ENCODE measurements around the gene INO80C.
"Not testable (repeated sequence)": the region's sequence is repeated elsewhere in the genome, so short reads cannot be mapped to it uniquely, and the experiment has no call there.

Gene INO80C

DNA sequence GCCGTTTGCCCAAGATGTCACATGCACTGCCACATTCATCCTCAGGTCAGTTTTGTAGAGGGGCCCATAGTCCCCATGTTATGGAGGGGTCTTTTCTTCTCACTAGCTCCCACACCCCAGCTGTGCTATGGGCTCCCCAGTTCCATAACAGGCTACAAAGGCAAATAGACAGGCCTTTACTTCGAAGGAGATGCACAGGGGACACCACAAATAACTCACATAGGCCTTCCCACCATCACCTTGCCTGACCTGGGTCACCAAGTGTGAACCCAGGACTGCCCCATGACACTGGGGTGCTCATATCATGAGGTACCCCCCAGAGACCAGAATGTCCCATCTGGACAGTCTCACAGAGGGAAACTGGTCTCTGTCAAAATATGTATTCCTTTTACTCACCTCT, 15.0 kb upstream of the INO80C start:
- DNase-seq, result no peak

- no peak for DNase-seq
Observed at GRCh38 chr18:35511833-35512232, 14.1 kb upstream of the INO80C start.

GRCh38 chr18:35511428-35511827, 13.7 kb upstream of the INO80C start:
- DNase-seq, result no peak

DNA sequence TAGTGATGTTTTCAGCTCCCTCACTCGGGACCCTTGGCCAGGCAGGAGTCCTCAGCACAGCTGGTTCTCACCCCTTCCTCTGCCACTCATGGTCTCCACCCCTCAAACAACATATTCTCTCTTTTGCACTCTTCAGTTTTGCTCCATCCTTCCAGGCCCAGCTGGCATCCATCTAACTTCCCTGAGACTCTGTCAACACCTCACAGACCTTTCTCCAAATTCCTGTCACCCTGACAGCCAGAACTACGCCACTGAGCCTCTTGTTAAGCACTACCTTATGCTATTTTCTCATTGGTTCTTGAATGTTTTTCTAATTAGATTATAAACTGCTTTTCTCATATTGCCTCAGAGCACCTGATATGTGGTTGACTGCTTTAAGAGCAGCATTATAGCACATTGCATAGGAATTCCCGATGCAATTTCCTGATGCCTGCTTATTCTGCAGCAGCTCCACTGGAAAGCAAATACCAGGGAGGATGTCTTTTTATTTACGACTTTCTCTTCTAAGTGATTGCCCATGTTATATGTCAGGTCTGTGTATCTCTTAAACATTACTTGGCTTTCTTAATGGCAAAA, 12.4 kb upstream of the INO80C start:
- no peak for DNase-seq

DNA sequence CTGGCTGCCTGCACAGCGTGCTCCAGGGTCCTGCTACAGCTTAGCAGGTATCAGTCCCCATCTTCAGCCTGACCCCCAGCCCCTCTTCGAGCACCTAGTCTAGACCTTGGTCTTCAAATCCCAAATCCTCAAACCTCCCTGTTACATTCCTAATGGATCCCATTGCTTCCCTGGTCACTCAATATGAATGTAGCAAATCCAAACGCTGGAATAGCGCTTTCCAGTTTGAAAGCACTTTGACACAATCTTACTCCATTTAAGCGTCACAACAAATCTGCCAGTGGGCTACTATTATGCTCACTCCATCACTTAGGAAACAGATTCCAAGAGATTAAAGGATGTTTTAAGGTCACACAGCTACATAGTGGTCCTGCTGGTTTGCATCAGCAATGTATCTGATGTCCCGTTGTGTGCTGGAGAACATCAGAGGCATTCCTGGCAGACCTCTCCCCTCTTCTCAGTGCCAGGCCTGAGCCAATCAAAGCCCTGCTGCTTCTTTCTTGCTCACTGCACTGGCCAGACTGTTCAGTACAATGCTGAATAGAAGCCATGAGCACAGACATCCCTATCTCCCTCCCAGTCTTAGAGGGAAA, 11.1 kb upstream of the INO80C start:
- DNase-seq, result no peak

GRCh38 chr18:35508030-35508429, 10.3 kb upstream of the INO80C start:
- no peak for DNase-seq

DNA sequence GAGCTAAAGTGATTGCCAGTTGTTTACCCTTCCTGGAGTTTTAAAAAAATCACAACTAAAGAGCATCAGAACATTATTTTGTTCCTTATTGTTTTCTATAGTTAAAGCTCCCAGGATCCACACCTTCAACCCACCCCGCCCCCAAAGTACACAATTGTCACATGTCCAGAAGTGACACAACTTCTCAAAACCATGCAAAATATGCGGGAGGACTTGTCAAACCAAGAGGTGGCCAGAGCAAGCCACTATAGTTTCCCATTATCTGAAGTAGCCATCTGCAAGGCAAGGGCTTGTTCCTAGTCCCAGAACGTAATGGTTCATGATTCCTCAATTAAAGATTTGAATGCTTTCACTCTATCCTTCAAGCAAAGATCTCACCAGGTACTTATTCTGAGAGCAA, 9.9 kb upstream of the INO80C start:
- DNase-seq, result no peak

DNA sequence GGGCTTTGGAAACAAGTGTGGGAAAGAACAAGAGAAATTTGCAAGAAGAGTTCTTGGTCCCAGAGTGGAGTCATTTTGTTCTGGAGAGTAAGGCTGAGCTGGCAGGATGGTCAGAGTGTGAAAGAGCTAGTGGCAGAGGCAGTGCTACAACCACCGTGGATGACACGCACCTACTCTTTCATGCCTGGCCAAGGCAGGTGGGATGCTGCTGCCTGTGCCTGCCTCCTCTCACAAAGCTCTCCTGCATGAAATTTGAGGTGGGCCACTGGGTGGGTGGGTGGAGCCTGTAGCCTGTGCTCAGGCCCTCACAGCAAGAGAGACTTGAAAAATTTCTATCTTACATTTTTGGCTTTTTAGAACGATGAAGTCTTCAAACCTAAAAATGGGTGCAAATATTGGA, 9.4 kb upstream of the INO80C start:
- DNase-seq, result no peak

DNA sequence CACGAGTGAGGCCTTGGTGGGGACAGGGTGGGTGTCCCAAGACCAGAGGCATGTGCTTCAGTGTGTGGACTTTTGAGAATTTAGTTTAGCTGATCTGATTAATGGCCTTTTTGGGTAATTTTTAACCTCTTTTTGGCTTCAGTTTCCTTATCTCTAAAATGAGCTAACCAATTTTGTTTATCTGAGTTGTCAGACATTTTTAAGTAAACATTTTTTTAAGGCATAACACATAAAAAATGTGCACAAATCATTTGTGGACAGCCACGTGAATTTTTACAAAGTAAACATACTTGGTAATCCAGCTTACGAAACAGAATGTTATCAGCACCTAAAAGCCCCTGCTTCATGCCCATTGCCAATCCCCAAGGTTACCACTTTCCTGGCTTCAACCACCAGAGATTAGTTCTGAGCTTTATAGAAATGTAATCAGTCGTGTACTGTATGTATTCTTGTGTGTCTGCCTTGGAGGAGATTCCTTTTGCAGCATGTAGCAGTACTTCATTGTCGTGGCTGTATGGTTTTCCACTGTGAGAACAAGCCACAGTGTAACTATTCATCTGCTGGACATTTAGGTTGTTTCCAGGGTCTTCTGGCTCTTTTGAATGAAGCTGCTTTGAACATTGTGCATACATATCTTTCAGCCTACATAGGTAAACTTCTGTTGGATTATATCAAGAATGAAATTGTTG, 8.4 kb upstream of the INO80C start:
- DNase-seq, result no peak

DNA sequence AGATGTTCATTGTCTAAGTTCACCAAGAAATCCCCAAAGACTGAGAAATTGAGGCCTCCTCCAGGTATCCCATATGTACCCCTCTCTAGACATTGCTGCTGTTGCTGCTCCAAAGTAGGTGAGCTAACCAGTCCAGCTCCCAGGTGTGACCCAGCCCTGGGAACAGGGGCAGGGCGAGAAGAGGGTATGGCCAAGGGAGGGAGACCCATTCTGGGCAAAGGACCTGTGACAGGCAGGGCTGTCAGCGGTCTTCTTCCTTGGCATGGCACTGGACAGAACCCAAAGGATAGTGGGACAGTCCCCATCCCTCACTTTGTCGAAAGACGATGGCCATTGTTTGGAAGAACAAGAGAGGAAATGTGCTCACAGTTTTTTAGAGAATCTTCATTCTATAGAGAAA, 7.2 kb upstream of the INO80C start:
- no peak for DNase-seq

GRCh38 chr18:35502052-35502451, 4.3 kb upstream of the INO80C start:
- DNase-seq, result no peak

DNA sequence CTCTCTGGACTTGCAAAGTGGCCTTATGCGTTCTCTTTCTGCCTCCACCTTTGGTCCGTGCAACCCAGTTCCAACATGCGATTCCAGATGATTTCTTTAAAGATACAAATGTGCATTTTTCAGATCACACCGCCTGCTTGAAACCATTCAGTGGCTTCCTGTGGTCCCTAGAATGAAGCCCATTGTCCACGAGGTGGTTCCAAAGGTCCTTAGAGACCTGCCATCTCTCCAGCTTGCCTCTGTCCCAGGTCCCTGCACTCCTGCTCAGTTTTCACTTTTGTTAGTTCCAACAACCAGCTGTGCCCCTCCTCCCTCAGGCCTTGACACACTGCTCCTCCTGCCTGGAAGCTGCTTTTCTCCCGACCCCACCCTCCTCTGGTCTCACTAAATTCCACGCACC, 3.6 kb upstream of the INO80C start:
- no peak for DNase-seq

DNA sequence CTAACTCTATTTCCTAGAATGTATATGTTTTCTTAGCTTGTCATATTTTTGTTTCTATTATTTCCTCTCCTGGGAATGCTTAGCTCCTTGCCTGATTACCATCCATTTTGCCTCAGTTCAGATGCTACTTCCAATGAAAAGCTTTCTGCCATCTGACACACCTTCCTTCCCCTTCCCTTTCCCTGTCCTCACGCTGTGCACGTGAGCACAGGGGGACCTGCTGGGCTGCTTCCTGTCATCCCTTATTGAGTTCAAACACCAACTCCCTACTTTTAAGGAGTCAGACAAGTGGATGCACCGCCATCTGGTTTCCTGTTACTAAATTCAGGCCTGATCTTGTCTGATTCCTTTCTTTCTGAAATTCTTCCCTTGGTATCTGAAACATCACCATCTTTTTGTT, 2.4 kb upstream of the INO80C start:
- no peak for DNase-seq

GRCh38 chr18:35497027-35497369, 762 bp downstream of the INO80C start:
- DNase-seq, result peak; percentile 37

- DNase-seq, result no peak
Observed at GRCh38 chr18:35495536-35496314, 2.0 kb downstream of the INO80C start.

GRCh38 chr18:35494251-35495220, 3.2 kb downstream of the INO80C start:
- no peak for DNase-seq

DNA sequence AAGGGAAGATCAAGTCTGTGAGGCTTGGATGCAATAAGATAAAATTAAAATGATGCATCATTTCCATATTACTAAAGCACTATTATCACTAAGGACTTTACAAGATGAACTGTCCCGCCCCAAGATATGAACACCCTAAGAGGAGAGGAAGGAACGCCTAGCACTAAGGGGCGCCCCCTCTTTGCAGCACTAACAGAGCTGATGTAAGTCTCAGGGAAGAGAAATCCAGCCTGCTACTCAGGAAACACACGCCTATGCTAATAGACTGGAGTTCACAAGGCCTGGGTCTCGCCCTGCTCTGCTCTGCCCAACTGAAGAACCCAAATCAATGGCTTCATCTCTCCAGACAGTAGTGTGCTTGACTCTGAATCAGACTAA, 6.1 kb downstream of the INO80C start:
- DNase-seq, result no peak

- no peak for DNase-seq
Observed at GRCh38 chr18:35490894-35491699, 6.7 kb downstream of the INO80C start.

DNA sequence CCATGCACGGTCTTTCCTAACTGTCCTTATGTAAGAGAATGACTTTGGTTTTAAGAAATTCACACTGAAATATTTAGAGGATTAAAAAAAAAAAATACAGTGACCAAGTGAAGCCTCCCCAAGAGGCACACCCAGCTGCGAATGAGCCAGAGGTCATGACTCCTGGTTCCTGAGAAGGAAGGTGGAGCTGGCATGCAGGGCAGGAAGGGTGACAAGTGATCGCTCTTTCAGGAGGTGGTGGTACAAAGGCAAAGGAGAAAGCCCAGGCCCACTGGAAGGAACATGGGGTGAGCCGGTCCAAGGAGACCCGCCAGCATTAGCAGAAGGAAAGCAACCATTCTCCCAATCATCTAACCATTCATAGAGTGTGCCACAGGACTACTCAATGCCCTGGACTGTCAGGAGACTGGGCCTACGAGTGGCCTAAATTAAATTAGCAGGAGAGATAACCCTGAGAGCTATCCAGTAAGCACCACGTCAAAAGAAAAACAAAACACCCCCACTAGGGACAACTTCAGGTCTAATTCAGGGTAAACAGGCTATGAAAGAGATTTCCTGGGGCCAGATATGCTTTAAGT, 7.8 kb downstream of the INO80C start:
- no peak for DNase-seq

DNA sequence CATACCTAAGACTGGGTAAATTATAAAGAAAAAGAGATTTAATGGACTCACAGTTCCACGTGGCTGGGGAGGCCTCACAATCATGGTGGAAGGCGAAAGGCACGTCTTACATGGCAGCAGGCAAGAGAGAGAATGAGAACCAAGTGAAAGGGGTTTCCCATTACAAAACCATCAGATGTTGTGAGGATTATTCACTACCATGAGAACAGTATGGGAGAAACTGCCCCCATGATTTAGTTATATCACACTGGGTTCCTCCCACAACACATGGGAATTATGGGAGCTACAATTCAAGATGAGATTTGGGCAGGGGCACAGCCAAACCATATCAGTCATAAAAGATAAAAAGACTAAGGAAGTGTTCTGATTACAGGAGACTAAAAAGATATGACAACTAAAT, 8.5 kb downstream of the INO80C start:
- not testable (repeated sequence) for DNase-seq

DNA sequence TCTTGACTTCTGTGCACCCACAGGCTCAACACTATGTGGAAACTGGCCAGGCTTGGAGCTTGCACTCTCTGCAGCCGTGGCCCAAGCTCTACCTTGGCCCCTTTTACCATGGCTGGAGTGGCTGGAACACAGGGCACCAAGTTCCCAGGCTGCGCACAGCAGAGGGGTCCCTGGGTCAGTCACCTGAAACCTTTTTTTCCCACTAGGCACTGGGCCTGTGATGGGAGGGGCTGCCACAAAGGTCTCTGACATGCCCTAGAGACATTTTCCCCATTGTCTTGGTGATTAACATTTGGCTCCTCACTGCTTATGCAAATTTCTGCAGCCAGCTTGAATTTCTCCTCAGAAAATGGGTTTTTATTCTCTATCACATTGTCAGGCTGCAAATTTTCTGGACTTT, 9.4 kb downstream of the INO80C start:
- DNase-seq, result not testable (repeated sequence)

DNA sequence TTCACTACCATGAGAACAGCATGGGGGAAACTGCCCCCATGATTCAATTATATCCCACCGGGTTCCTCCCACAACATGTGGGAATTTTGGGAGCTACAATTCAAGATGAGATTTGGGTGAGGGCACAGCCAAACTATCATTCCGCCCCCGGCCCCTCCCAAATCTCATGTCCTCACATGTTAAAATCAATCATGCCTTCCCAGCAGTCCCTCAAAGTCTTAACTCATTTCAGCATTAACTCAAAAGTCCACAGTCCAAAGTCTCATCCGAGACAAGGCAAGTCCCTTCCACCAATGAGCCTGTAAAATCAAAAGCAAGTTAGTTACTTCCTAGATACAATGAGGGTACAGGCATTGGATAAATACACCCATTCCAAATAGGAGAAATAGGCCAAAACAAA, 10.2 kb downstream of the INO80C start:
- not testable (repeated sequence) for DNase-seq
